ENCODE results near the gene MT1M.

DNA sequence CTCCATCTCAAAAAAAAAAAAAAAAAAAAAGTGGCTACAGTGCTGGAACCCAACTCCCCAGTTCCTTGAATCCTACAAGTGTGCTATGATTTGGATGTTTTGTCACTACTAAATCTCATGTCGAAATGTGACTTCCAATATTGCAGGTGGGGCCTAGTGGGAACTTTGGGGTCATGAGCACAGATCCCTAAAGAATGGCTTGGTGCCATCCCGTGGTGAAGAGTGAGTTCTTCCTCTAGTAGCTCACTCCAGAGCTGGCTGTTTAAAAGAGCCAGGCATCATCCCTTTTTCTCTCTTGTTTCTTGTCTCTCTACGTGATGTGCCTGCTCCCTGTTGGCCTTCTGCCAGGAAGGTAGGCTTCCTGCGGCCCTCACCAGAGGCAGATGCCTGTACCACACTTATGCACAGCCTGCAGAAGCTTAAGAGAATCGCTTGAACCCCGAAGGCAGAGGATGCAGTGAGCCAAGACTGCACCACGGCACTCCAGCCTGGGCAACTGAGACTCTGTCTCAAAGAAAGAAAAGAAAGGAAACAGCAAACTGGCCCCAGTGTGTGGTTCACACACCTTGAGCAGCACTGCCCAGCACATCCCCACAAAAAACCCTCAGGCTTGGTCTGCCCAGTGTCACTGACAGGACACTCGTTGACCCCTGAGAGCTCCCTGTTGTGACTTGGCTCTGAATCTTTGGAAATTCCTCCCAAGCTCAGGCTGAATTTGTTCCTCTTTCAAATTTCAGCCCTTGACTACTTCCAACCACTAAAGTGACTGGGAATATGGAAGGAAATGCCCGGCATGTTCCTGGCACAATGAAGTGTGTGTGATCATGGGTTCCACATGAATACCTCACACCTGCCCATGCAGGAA, 3.7 kb upstream of the MT1M start:
- TF ChIP-seq PAX5 (IDR thresholded peaks at IDR 0.05; ENCODE audit: insufficient read depth, low read length, severe bottlenecking) (no peak), POLR2AphosphoS5 (IDR thresholded peaks at IDR 0.05; ENCODE audit: low read depth, low read length) (no peak)

Data from GM12891 (cell line).